CD14-positive monocyte (primary cell): ENCODE data around the gene ARHGAP10. TPM values are rescaled to one million over a fixed set of nuclear protein-coding genes. Genes with fewer than 3 reads are reported as not detected.

Experiments
- DNase-seq, 3 donors: peaks; one replicate each; pipeline ENCODE4 v3.0.0-alpha.2; 2011 to 2022
- H2AFZ ChIP-seq: 2 replicates; pipeline ENCODE4 v1.6.0; 2012; ENCODE audit warnings: mild to moderate bottlenecking, low read depth, low read length, inconsistent platforms; ENCODE audit not compliant: insufficient read depth, poor library complexity, severe bottlenecking
- H3K27ac ChIP-seq, 2 donors: 1 replicate in 1 of 2; 2 replicates in 1 of 2; pipeline ENCODE4 v1.5.1; 2012 to 2013; ENCODE audit warnings: low read length in 2 of 2, control low read depth in 1 of 2, inconsistent platforms in 1 of 2, low read depth in 1 of 2, mild to moderate bottlenecking in 1 of 2
- H3K27me3 ChIP-seq, 2 donors: one replicate each; pipeline versions ENCODE4 v1.6.0 to v1.6.1; 2011 to 2013; ENCODE audit warnings: low read length in 2 of 2; ENCODE audit not compliant: control insufficient read depth in 2 of 2, insufficient read depth in 2 of 2
- H3K36me3 ChIP-seq, 2 donors: replicated peaks in 1 of 2; 1 replicate in 1 of 2; 2 replicates in 1 of 2; pipeline versions ENCODE4 v1.5.1 to v1.6.1; 2012 to 2013; ENCODE audit warnings: low read length in 2 of 2, control low read depth in 1 of 2, inconsistent platforms in 1 of 2, mild to moderate bottlenecking in 1 of 2; ENCODE audit not compliant: insufficient read depth in 2 of 2, control insufficient read depth in 1 of 2
- H3K4me1 ChIP-seq, 2 donors: 1 replicate in 1 of 2; 2 replicates in 1 of 2; pipeline versions ENCODE4 v1.5.1 to v1.6.1; 2012 to 2013; ENCODE audit warnings: low read length in 2 of 2, control low read depth in 1 of 2, inconsistent platforms in 1 of 2, mild to moderate bottlenecking in 1 of 2, moderate library complexity in 1 of 2; ENCODE audit not compliant: insufficient read depth in 2 of 2, control insufficient read depth in 1 of 2
- H3K4me2 ChIP-seq: replicated peaks from 2 replicates; pipeline ENCODE3; 2012; ENCODE audit warnings: low read length, moderate library complexity, mild to moderate bottlenecking; ENCODE audit not compliant: poor library complexity, severe bottlenecking; ENCODE audit errors: extremely low read depth
- H3K4me3 ChIP-seq, 3 experiments: fragments of 200-600 bp in 1 of 3; sonication (generic) in 1 of 3; replicated peaks in 1 of 3; 1 replicate in 2 of 3; 2 replicates in 1 of 3; pipeline ENCODE4 v1.5.1; 2011 to 2013; ENCODE audit warnings: low read length in 3 of 3, mild to moderate bottlenecking in 3 of 3, control low read depth in 2 of 3, low read depth in 2 of 3, inconsistent platforms in 1 of 3, moderate library complexity in 1 of 3
- H3K79me2 ChIP-seq: 2 replicates; pipeline ENCODE4 v1.6.0; 2012; ENCODE audit warnings: mild to moderate bottlenecking, control low read depth, inconsistent platforms, low read length, moderate library complexity; ENCODE audit not compliant: insufficient read depth
- H3K9ac ChIP-seq: 2 replicates; pipeline ENCODE4 v1.6.0; 2017; ENCODE audit warnings: low read length, mild to moderate bottlenecking; ENCODE audit not compliant: insufficient read depth, poor library complexity, severe bottlenecking
- H3K9me3 ChIP-seq, 2 donors: replicated peaks in 1 of 2; 1 replicate in 1 of 2; 2 replicates in 1 of 2; pipeline versions ENCODE4 v1.5.1 to v1.6.1; 2012 to 2013; ENCODE audit warnings: low read length in 2 of 2, control low read depth in 1 of 2; ENCODE audit not compliant: control insufficient read depth in 1 of 2, insufficient read depth in 1 of 2
- H4K20me1 ChIP-seq: 2 replicates; pipeline ENCODE4 v1.6.0; 2012; ENCODE audit warnings: mild to moderate bottlenecking, low read length, control low read depth, moderate library complexity; ENCODE audit not compliant: insufficient read depth
- H3K27ac Mint-ChIP-seq, 7 donors: one replicate each; pipeline ENCODE4 v1.8.0; 2020; ENCODE audit warnings: mild to moderate bottlenecking in 7 of 7, mixed read lengths in 7 of 7, moderate library complexity in 6 of 7, inconsistent platforms in 2 of 7
- H3K27me3 Mint-ChIP-seq, 3 donors: one replicate each; pipeline ENCODE4 v1.8.0; 2021 to 2022; ENCODE audit warnings: low read depth in 3 of 3, mild to moderate bottlenecking in 3 of 3, mixed read lengths in 3 of 3, moderate library complexity in 3 of 3, inconsistent platforms in 1 of 3
- H3K36me3 Mint-ChIP-seq, 2 donors: one replicate each; pipeline ENCODE4 v1.8.0; 2020; ENCODE audit warnings: mixed read lengths in 2 of 2, inconsistent platforms in 1 of 2, mild to moderate bottlenecking in 1 of 2
- H3K4me1 Mint-ChIP-seq: one replicate; pipeline ENCODE4 v1.8.0; 2020; ENCODE audit warnings: mild to moderate bottlenecking, mixed read lengths
- H3K4me3 Mint-ChIP-seq, 2 donors: one replicate each; pipeline ENCODE4 v1.8.0; 2020; ENCODE audit warnings: mild to moderate bottlenecking in 2 of 2, mixed read lengths in 2 of 2, moderate library complexity in 1 of 2
- H3K9me3 Mint-ChIP-seq, 7 donors: one replicate each; pipeline ENCODE4 v1.8.0; 2020 to 2022; ENCODE audit warnings: mixed read lengths in 7 of 7, mild to moderate bottlenecking in 6 of 7, moderate library complexity in 6 of 7, inconsistent platforms in 2 of 7
- WGBS: methylation state at CpG from one replicate; pipeline ENCODE4 v1.1.5; 2013; ENCODE audit warnings: missing lambda C conversion rate; ENCODE audit not compliant: insufficient coverage; 5-methylcytosine and 5-hydroxymethylcytosine counted together
- intact Hi-C, 2 donors: fragments of 100-400 bp; cut with micrococcal nuclease; formaldehyde crosslinking; loops; one replicate each; pipeline versions ENCODE4 v1.15.0 to v1.15.1; 2023
- polyA plus RNA-seq, 3 donors: library from polyadenylated mRNA; depleted of rRNA in 1 of 3; unstranded in 2 of 3; stranded (reverse) in 1 of 3; fragments of 300-500 nt in 2 of 3; fragments of >200 nt in 1 of 3; fragmentation: Illumina TruSeq in 2 of 3; gene quantifications; 1 replicate in 2 of 3; 2 replicates in 1 of 3; pipeline ENCODE4 v1.2.3, GENCODE V29; 2012 to 2021
- TF ChIP-seq, protein P1 (sequence below): fragments of 200-600 bp; IDR thresholded peaks from one replicate; pipeline ENCODE4 v1.8.0; 2022; ENCODE audit warnings: antibody characterized with exemption, mild to moderate bottlenecking

ARHGAP10 gene
- polyA plus RNA-seq, 3 donors = 1.7 to 4.3 (median 3.0) TPM

DNA sequence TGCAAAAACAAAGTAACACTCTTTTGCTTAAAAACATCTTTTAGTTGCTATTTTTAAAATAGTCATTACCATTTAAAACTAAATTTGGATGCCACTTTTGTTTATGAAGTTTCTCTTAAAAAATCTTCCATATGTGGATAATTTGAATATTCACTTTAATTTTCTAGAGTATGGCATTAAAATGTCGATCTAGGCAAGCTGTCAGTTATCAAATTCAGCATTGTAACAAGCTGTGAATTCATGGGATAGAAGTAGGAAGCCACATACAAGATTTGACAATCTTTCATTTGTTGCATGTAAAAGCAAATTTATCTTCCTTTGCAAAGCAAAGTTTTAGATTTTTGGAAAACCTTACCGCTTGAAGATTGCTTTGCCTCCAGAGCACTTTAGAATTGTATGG is 191.5 kb downstream of the ARHGAP10 start:
- DNase-seq = no peak
- Mint-ChIP-seq H3K4me1 (no peaks in the 10 kb centered on the region), H3K4me3 (no peak overlapping the region), H3K27ac (no peak overlapping the region), H3K9me3 (peaks cover 0 to 2% (median 0%) of the 10 kb centered on the region in 7 donors), H3K36me3 (peaks cover 6 to 7% of the 10 kb centered on the region in 2 donors), H3K27me3 (no peaks in the 10 kb centered on the region)
- Histone ChIP-seq H3K36me3 (no peaks in the 10 kb centered on the region), H3K4me2 (no peak overlapping the region), H3K27ac (no peak overlapping the region), H3K9me3 (no peaks in the 10 kb centered on the region), H3K9ac (no peak overlapping the region), H3K4me3 (no peak overlapping the region), H4K20me1 (no peaks in the 10 kb centered on the region), H2AFZ (no peak overlapping the region), H3K79me2 (no peaks in the 10 kb centered on the region), H3K4me1 (no peaks in the 10 kb centered on the region), H3K27me3 (no peaks in the 10 kb centered on the region)
- TF ChIP-seq, protein P1, sequence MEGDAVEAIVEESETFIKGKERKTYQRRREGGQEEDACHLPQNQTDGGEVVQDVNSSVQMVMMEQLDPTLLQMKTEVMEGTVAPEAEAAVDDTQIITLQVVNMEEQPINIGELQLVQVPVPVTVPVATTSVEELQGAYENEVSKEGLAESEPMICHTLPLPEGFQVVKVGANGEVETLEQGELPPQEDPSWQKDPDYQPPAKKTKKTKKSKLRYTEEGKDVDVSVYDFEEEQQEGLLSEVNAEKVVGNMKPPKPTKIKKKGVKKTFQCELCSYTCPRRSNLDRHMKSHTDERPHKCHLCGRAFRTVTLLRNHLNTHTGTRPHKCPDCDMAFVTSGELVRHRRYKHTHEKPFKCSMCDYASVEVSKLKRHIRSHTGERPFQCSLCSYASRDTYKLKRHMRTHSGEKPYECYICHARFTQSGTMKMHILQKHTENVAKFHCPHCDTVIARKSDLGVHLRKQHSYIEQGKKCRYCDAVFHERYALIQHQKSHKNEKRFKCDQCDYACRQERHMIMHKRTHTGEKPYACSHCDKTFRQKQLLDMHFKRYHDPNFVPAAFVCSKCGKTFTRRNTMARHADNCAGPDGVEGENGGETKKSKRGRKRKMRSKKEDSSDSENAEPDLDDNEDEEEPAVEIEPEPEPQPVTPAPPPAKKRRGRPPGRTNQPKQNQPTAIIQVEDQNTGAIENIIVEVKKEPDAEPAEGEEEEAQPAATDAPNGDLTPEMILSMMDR = no peak
- WGBS = no CpG with 5 or more reads among the region's 2 CpGs
- intact Hi-C loops = no loop called here

DNA sequence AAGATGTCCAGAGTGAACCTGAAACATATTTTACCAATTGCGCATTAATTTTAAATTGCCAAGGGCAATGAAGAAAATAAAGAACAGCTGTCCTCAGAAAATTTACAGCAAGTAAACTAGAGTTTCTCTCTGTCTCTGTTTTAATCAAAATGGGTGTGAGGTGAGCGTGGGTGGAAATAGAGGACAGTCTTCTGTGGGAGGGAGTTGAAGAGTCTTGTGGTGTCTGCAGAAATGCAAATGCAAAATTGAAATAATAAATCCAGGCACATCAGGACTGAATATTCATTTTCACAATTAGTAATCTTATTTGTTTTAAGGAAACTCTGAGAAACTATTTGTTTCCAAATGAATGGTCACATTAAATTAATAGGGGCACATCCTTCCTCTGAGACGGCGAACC is 192.0 kb downstream of the ARHGAP10 start:
- no peak for DNase-seq

More for the DNA sequence above, 192.0 kb downstream of the ARHGAP10 start:
- H3K27me3 ChIP-seq = no peaks in the 10 kb centered on the region
- H3K36me3 Mint-ChIP-seq = peaks cover 6 to 7% of the 10 kb centered on the region in 2 donors
- H3K27me3 Mint-ChIP-seq = no peaks in the 10 kb centered on the region
- no peaks in the 10 kb centered on the region for H4K20me1 ChIP-seq
- H3K27ac Mint-ChIP-seq = no peak overlapping the region
- H2AFZ ChIP-seq = no peak overlapping the region
- TF ChIP-seq, protein P1 = no peak
- H3K36me3 ChIP-seq = no peaks in the 10 kb centered on the region
- no peak overlapping the region for H3K4me2 ChIP-seq
- no peak overlapping the region for H3K27ac ChIP-seq
- H3K9me3 Mint-ChIP-seq = peaks cover 0 to 2% (median 0%) of the 10 kb centered on the region in 7 donors
- H3K4me3 ChIP-seq = no peak overlapping the region
- H3K4me1 Mint-ChIP-seq = no peaks in the 10 kb centered on the region
- no CpG with 5 or more reads among the region's 4 CpGs for WGBS
- intact Hi-C loops = no loop called here
- no peaks in the 10 kb centered on the region for H3K79me2 ChIP-seq
- no peaks in the 10 kb centered on the region for H3K9me3 ChIP-seq
- H3K4me1 ChIP-seq = no peaks in the 10 kb centered on the region
- no peak overlapping the region for H3K4me3 Mint-ChIP-seq
- H3K9ac ChIP-seq = no peak overlapping the region
